Stimulated activated naive CD8-positive, alpha-beta T cell treated with anti-CD3 and anti-CD28 coated beads, Interleukin-15, Interleukin-2, amounts not matched to agents 100 ng/mL and 50 ng/mL, for 24 hours (primary cell): Measurements from ENCODE around the gene COL8A1.

Experiments used
- H3K27ac Mint-ChIP-seq: one replicate; pipeline ENCODE4 v1.8.0; 2021; ENCODE audit warnings: mild to moderate bottlenecking, mixed read lengths
- H3K27me3 Mint-ChIP-seq: one replicate; pipeline ENCODE4 v1.8.0; 2021; ENCODE audit warnings: mixed read lengths
- H3K36me3 Mint-ChIP-seq: one replicate; pipeline ENCODE4 v1.8.0; 2021; ENCODE audit warnings: low read depth, mixed read lengths
- H3K4me1 Mint-ChIP-seq: one replicate; pipeline ENCODE4 v1.8.0; 2021; ENCODE audit warnings: low read depth, mixed read lengths
- H3K4me3 Mint-ChIP-seq: one replicate; pipeline ENCODE4 v1.8.0; 2021; ENCODE audit warnings: mild to moderate bottlenecking, mixed read lengths
- H3K9me3 Mint-ChIP-seq: one replicate; pipeline ENCODE4 v1.8.0; 2021; ENCODE audit warnings: mixed read lengths

COL8A1 gene

DNA sequence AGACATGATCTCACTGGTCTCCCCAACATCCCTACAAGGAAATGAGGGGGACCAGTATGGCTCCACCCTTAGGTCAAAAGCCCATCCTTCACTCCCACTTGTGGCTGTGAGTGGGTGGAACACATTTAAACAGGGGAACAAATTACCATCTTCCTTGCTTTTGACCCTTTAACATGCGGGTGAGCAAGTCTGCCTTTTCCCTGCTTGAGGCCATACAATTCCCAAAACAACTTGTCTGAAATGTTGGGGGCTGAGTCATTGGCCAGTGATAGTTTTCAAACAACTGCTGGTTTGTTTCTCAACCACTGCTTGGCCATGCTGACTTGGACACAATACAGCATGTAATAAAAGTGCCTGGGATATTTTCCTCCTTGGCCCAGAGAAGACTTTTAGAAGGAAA, 39.6 kb downstream of the COL8A1 start:
- H3K27ac Mint-ChIP-seq = no peak overlapping the region
- no peaks in the 10 kb centered on the region for H3K4me1 Mint-ChIP-seq
- H3K36me3 Mint-ChIP-seq = no peaks in the 10 kb centered on the region
- H3K27me3 Mint-ChIP-seq = peaks cover 6% of the 10 kb centered on the region
- no peaks in the 10 kb centered on the region for H3K9me3 Mint-ChIP-seq
- no peak overlapping the region for H3K4me3 Mint-ChIP-seq

DNA sequence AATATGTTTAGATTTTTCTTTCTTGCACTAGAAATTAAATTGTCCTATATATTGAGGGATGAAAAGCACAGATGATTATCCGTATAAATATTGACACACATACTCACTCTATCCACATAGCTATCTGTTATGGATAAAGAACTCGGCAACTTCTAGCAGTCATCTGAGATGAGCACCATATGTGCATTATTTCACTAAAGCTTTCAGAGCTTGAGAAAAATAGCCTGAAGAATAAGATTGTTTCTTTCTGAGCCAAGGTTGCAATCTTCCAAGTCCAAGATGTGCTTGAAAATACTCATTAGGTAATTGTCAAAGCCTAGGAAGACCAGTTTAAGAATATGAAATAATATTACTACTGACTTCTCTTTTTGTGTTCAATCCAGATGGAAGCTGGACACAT, 40.5 kb downstream of the COL8A1 start:
- Mint-ChIP-seq H3K27ac (no peak overlapping the region), H3K27me3 (peaks cover 6% of the 10 kb centered on the region), H3K4me3 (no peak overlapping the region), H3K9me3 (no peaks in the 10 kb centered on the region), H3K4me1 (no peaks in the 10 kb centered on the region), H3K36me3 (no peaks in the 10 kb centered on the region)

DNA sequence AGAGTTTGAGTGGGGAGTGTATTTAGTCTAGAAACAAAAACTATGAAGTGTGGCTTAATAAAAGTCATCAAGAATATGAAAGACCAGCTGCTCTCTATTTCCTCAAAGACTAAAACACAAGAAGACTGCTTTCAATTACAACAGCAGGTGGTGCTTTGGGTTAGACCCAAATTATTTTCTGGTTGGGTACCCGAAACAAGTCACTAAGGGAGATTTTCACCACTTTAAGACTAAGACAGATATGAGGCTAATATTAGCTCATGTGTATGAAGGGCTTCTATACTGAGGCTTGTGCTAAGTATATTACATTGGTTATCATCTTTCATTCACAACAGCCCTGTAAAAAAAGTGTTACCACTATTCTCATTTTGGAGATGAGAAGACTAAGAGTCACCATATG, 43.1 kb downstream of the COL8A1 start:
- Mint-ChIP-seq H3K27me3 (peaks cover 5% of the 10 kb centered on the region), H3K36me3 (no peaks in the 10 kb centered on the region), H3K4me1 (no peaks in the 10 kb centered on the region), H3K27ac (no peak overlapping the region), H3K4me3 (no peak overlapping the region), H3K9me3 (no peaks in the 10 kb centered on the region)

- no peak overlapping the region for H3K4me3 Mint-ChIP-seq
Observed at GRCh38 chr3:99681976-99682375, 43.6 kb downstream of the COL8A1 start.

DNA sequence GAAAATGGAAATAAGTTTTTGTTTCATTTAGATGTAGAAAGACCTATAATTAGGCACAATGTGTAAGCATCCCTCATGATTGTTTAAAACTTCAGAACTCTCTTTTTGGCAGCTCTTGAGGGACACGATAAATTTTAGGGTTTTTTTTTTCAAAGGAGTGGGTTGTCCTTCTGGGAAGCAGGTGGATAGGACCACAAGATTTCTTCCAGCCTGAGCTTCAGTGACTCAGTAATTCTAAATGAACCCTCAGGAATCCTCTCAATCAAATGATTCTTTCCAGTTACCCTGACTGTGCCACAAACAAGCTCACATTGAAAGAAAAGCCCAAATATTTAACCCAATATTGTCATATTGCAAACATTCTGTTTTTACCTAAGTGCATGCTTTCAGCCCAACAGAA, 45.1 kb downstream of the COL8A1 start:
- no peaks in the 10 kb centered on the region for H3K4me1 Mint-ChIP-seq
- no peak overlapping the region for H3K27ac Mint-ChIP-seq
- no peak overlapping the region for H3K4me3 Mint-ChIP-seq
- H3K36me3 Mint-ChIP-seq = no peaks in the 10 kb centered on the region
- peaks cover 9% of the 10 kb centered on the region for H3K27me3 Mint-ChIP-seq
- no peaks in the 10 kb centered on the region for H3K9me3 Mint-ChIP-seq

More at GRCh38 chr3:99681976-99682375, 43.6 kb downstream of the COL8A1 start:
- Mint-ChIP-seq H3K36me3 (no peaks in the 10 kb centered on the region), H3K27me3 (peaks cover 5% of the 10 kb centered on the region), H3K9me3 (no peaks in the 10 kb centered on the region), H3K27ac (no peak overlapping the region), H3K4me1 (no peaks in the 10 kb centered on the region)

DNA sequence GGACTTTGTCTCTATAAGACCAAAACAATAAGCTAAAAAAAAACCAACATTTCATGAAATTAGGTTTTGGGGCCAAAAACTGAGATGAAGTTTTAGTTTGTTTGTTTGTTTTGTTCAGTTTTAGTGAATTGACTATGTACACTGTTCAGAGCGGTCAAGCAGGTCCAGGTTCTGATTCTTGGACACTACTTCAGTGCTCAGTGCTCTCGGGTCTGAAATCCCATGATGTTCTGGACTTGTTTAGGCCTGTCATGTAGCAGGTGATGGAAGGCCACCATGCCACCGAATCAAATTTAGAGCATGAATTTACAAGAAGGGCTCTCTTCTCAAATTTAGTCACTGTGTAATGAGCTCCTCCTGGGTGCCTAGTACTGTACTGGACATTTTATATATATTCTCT, 45.5 kb downstream of the COL8A1 start:
- Mint-ChIP-seq H3K27me3 (peaks cover 11% of the 10 kb centered on the region), H3K4me1 (no peaks in the 10 kb centered on the region), H3K4me3 (no peak overlapping the region), H3K9me3 (no peaks in the 10 kb centered on the region), H3K27ac (no peak overlapping the region), H3K36me3 (no peaks in the 10 kb centered on the region)

- no peak overlapping the region for H3K27ac Mint-ChIP-seq
- no peak overlapping the region for H3K4me3 Mint-ChIP-seq
- H3K36me3 Mint-ChIP-seq = no peaks in the 10 kb centered on the region
- no peaks in the 10 kb centered on the region for H3K4me1 Mint-ChIP-seq
- no peaks in the 10 kb centered on the region for H3K9me3 Mint-ChIP-seq
- peaks cover 12% of the 10 kb centered on the region for H3K27me3 Mint-ChIP-seq
Observed at GRCh38 chr3:99684644-99685043, 46.2 kb downstream of the COL8A1 start.

- Mint-ChIP-seq H3K4me3 (no peak overlapping the region), H3K4me1 (no peaks in the 10 kb centered on the region), H3K9me3 (no peaks in the 10 kb centered on the region), H3K27ac (no peak overlapping the region), H3K36me3 (no peaks in the 10 kb centered on the region), H3K27me3 (peaks cover 16% of the 10 kb centered on the region)
Observed at GRCh38 chr3:99686469-99686868, 48.1 kb downstream of the COL8A1 start.

- H3K9me3 Mint-ChIP-seq = no peaks in the 10 kb centered on the region
- no peak overlapping the region for H3K4me3 Mint-ChIP-seq
- no peaks in the 10 kb centered on the region for H3K4me1 Mint-ChIP-seq
- no peak overlapping the region for H3K27ac Mint-ChIP-seq
- no peaks in the 10 kb centered on the region for H3K36me3 Mint-ChIP-seq
- peaks cover 19% of the 10 kb centered on the region for H3K27me3 Mint-ChIP-seq
Observed at GRCh38 chr3:99686955-99687612, 48.7 kb downstream of the COL8A1 start.

DNA sequence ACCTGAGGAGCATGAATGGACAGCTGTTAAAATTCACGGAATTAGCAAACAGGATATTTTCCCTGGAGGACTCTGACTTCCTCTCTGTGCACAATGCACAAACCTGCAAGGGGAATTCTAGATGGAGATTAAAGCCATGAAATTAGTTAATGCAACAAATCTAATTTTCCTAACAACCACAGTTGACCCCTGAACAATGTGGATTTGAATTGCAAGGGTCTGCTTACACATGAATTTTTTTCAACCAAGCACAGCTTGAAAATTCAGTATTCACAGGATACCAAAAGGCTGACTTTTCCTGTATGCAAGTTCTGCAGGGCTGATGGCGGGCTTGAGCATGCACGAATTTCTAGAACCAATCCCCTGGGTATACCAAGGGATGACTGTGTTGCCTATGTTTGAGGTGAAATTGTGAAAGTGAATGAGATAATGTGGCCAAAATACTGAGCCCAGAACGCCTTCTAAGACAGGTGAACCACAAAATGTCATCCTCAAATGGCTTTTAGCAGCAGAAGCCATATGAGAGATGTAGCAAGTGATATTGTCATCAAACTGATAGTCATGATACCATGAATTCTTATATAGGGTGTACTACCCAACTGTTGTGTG, 52.5 kb downstream of the COL8A1 start:
- peaks cover 23% of the 10 kb centered on the region for H3K27me3 Mint-ChIP-seq
- no peaks in the 10 kb centered on the region for H3K36me3 Mint-ChIP-seq
- no peak overlapping the region for H3K27ac Mint-ChIP-seq
- H3K4me3 Mint-ChIP-seq = no peak overlapping the region
- H3K4me1 Mint-ChIP-seq = no peaks in the 10 kb centered on the region
- no peaks in the 10 kb centered on the region for H3K9me3 Mint-ChIP-seq

DNA sequence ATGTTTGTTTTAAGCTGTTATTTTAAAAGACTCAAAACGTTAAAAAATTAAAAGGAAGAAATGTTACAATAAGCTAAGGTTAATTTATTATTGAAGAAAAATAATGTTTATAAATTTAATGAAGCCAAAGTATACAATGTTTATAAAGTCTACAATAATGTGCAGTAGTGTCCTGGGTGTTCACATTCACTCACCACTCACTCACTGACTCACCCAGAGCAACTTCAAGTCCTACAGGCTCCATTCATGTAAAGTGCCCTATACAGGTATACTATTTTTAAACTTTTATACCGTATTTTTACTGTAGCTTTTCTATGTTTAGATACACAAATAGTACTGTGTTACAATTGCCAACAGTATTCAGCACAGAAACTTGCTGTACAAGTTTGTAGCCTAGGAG, 55.2 kb downstream of the COL8A1 start:
- H3K4me3 Mint-ChIP-seq = no peak overlapping the region
- peaks cover 15% of the 10 kb centered on the region for H3K27me3 Mint-ChIP-seq
- H3K36me3 Mint-ChIP-seq = no peaks in the 10 kb centered on the region
- H3K4me1 Mint-ChIP-seq = no peaks in the 10 kb centered on the region
- H3K27ac Mint-ChIP-seq = no peak overlapping the region
- H3K9me3 Mint-ChIP-seq = no peaks in the 10 kb centered on the region

DNA sequence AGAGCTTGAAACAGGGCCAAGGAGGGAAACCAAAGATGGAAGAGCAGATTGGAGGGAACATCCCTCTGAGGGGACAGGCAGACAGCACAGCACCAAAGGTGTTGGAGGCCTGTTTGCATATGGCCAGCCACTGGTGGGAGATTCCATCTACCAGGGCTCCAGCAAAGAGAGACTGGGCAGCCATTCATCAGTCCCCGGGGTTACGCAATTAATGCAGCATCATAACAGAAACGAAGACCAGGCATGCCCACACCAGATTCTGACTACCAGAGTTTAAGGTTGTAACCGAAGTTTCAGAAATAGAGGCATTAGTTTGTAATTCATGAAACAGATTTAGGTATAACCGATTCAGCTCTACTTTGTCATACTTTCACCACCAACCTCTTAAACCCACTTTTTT, 58.1 kb downstream of the COL8A1 start:
- Mint-ChIP-seq H3K4me1 (no peaks in the 10 kb centered on the region), H3K27ac (no peak overlapping the region), H3K9me3 (no peaks in the 10 kb centered on the region), H3K4me3 (no peak overlapping the region), H3K36me3 (no peaks in the 10 kb centered on the region), H3K27me3 (peaks cover 18% of the 10 kb centered on the region)

GRCh38 chr3:99697250-99697649, 58.9 kb downstream of the COL8A1 start:
- Mint-ChIP-seq H3K4me1 (no peaks in the 10 kb centered on the region), H3K27me3 (peaks cover 12% of the 10 kb centered on the region), H3K36me3 (no peaks in the 10 kb centered on the region), H3K27ac (no peak overlapping the region), H3K9me3 (no peaks in the 10 kb centered on the region), H3K4me3 (no peak overlapping the region)

DNA sequence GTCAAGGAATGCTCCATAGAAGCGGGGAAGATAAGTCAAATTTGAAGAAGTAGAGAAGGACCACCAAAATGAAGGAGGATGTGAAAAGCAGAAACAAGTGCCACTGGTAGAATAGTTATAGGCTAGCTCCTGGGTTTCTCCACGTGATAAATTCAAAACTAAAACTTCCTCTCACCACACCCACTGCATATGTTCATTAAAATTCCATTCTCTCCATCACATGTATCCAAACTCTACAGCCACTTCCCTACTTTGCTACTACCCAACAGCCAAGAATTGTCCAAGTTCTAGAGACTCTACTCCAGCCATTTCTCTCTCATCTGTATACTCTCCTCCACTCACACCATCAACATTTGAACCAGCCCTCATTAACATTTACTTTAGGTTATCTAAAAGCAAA, 60.5 kb downstream of the COL8A1 start:
- Mint-ChIP-seq H3K4me1 (no peaks in the 10 kb centered on the region), H3K27ac (no peak overlapping the region), H3K36me3 (no peaks in the 10 kb centered on the region), H3K4me3 (no peak overlapping the region), H3K9me3 (no peaks in the 10 kb centered on the region), H3K27me3 (peaks cover 11% of the 10 kb centered on the region)

- no peak overlapping the region for H3K4me3 Mint-ChIP-seq
- H3K36me3 Mint-ChIP-seq = no peaks in the 10 kb centered on the region
- H3K27ac Mint-ChIP-seq = no peak overlapping the region
- H3K27me3 Mint-ChIP-seq = peaks cover 11% of the 10 kb centered on the region
- no peaks in the 10 kb centered on the region for H3K9me3 Mint-ChIP-seq
- H3K4me1 Mint-ChIP-seq = no peaks in the 10 kb centered on the region
Observed at GRCh38 chr3:99699841-99700240, 61.4 kb downstream of the COL8A1 start.

DNA sequence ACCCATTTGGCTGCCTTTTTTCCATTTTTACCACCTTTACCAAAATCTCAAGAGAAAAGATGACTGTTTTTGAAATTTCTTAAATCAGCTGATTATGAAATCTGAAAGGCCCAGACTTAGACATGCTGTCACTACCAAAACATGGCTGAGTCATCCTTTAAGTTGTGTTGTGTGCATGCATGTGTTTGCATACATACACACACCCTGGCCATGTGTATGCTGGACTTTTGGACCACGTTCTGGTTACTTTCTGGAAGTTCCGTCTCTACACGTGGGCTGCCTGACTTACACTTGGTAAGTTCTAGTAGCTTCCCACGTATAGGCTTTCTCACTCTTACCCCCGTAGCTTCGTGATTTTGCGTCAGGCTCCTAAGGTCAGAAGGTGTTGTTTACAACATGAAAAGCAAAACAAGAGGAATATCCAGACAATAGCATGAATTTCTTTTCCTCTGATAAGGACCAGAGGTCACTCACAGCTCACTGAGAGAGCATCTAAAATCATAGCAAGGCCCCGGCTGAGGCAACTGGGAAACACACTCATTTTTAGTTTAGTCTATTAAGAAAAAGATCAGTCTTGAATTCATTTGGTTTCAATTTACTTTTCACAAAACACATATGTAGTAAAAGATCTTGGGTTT, 62.4 kb downstream of the COL8A1 start:
- Mint-ChIP-seq H3K27ac (no peak overlapping the region), H3K4me3 (no peak overlapping the region), H3K9me3 (no peaks in the 10 kb centered on the region), H3K4me1 (no peaks in the 10 kb centered on the region), H3K36me3 (no peaks in the 10 kb centered on the region), H3K27me3 (peaks cover 11% of the 10 kb centered on the region)
